ENCODE measurements around the gene NR5A2. TPM values are rescaled to one million over a fixed set of nuclear protein-coding genes. Genes with fewer than 3 reads are reported as not detected.

Gene NR5A2
- total RNA-seq, 2 donors from 2014 or later = 0.62 to 1.7 TPM

GRCh38 chr1:200147742-200148141, 120.2 kb downstream of the NR5A2 start:
- no peak overlapping the region for H3K4me3 ChIP-seq (ENCODE audit: low read length)
- H3K27ac Mint-ChIP-seq = no peak overlapping the region
- H3K27ac ChIP-seq (ENCODE audit: low read depth, low read length) = no peak overlapping the region
- DNase-seq = no peak
- H3K4me1 Mint-ChIP-seq = no peaks in the 10 kb centered on the region
- no peaks in the 10 kb centered on the region for H3K27me3 Mint-ChIP-seq (ENCODE audit: insufficient read depth)
- no peaks in the 10 kb centered on the region for H3K36me3 Mint-ChIP-seq (ENCODE audit: low read depth)
- H3K36me3 ChIP-seq (ENCODE audit: control insufficient read depth, insufficient read depth, low read length) = no peaks in the 10 kb centered on the region
- no peaks in the 10 kb centered on the region for H3K4me1 ChIP-seq (ENCODE audit: control insufficient read depth, insufficient read depth, low read length)
- H3K4me3 Mint-ChIP-seq = no peak overlapping the region
- no peak overlapping the region for H3K9ac ChIP-seq (ENCODE audit: extremely low read depth, low read length, poor library complexity, severe bottlenecking)
- no peaks in the 10 kb centered on the region for H3K27me3 ChIP-seq (ENCODE audit: control insufficient read depth, insufficient read depth, low read length, poor library complexity, severe bottlenecking)
- no peaks in the 10 kb centered on the region for H3K9me3 Mint-ChIP-seq
- H3K9me3 ChIP-seq (ENCODE audit: control insufficient read depth, low read length) = no peaks in the 10 kb centered on the region
- WGBS, 2 experiments (ENCODE audit: insufficient coverage in 1 of 2, insufficient read length in 1 of 2) = 96 to 97% methylated on average over 30 to 40 of the region's 40 CpGs
- no peak for TF ChIP-seq CTCF (conservative IDR thresholded peaks at IDR 0.05)

GRCh38 chr1:200150006-200150405, 122.5 kb downstream of the NR5A2 start:
- H3K27ac Mint-ChIP-seq = no peak overlapping the region
- no peak for TF ChIP-seq CTCF (conservative IDR thresholded peaks at IDR 0.05)

GRCh38 chr1:200150721-200151120, 123.2 kb downstream of the NR5A2 start:
- no peak overlapping the region for H3K4me3 ChIP-seq (ENCODE audit: low read length)
- DNase-seq = no peak
- H3K36me3 ChIP-seq (ENCODE audit: control insufficient read depth, insufficient read depth, low read length) = no peaks in the 10 kb centered on the region
- H3K4me3 Mint-ChIP-seq = no peak overlapping the region
- H3K36me3 Mint-ChIP-seq (ENCODE audit: low read depth) = no peaks in the 10 kb centered on the region
- H3K9me3 ChIP-seq (ENCODE audit: control insufficient read depth, low read length) = no peaks in the 10 kb centered on the region
- TF ChIP-seq CTCF (conservative IDR thresholded peaks at IDR 0.05) = no peak
- H3K4me1 ChIP-seq (ENCODE audit: control insufficient read depth, insufficient read depth, low read length) = no peaks in the 10 kb centered on the region
- H3K4me1 Mint-ChIP-seq = peaks cover 3% of the 10 kb centered on the region
- no peaks in the 10 kb centered on the region for H3K9me3 Mint-ChIP-seq
- no peaks in the 10 kb centered on the region for H3K27me3 Mint-ChIP-seq (ENCODE audit: insufficient read depth)
- no peaks in the 10 kb centered on the region for H3K27me3 ChIP-seq (ENCODE audit: control insufficient read depth, insufficient read depth, low read length, poor library complexity, severe bottlenecking)
- 93% methylated on average over 4 of the region's 4 CpGs; no CpG with 5 or more reads in 1 of the 2 experiments for WGBS, 2 experiments (ENCODE audit: insufficient coverage in 1 of 2, insufficient read length in 1 of 2)
- no peak overlapping the region for H3K27ac ChIP-seq (ENCODE audit: low read depth, low read length)
- no peak overlapping the region for H3K27ac Mint-ChIP-seq
- H3K9ac ChIP-seq (ENCODE audit: extremely low read depth, low read length, poor library complexity, severe bottlenecking) = no peak overlapping the region

More at GRCh38 chr1:200150006-200150405, 122.5 kb downstream of the NR5A2 start:
- no peak overlapping the region for H3K4me3 Mint-ChIP-seq
- H3K36me3 Mint-ChIP-seq (ENCODE audit: low read depth) = no peaks in the 10 kb centered on the region
- no peaks in the 10 kb centered on the region for H3K9me3 Mint-ChIP-seq
- peaks cover 3% of the 10 kb centered on the region for H3K4me1 Mint-ChIP-seq
- H3K27me3 Mint-ChIP-seq (ENCODE audit: insufficient read depth) = no peaks in the 10 kb centered on the region
- Histone ChIP-seq H3K4me1 (ENCODE audit: control insufficient read depth, insufficient read depth, low read length) (no peaks in the 10 kb centered on the region), H3K27ac (ENCODE audit: low read depth, low read length) (no peak overlapping the region), H3K9ac (ENCODE audit: extremely low read depth, low read length, poor library complexity, severe bottlenecking) (no peak overlapping the region), H3K27me3 (ENCODE audit: control insufficient read depth, insufficient read depth, low read length, poor library complexity, severe bottlenecking) (no peaks in the 10 kb centered on the region), H3K36me3 (ENCODE audit: control insufficient read depth, insufficient read depth, low read length) (no peaks in the 10 kb centered on the region), H3K9me3 (ENCODE audit: control insufficient read depth, low read length) (no peaks in the 10 kb centered on the region), H3K4me3 (ENCODE audit: low read length) (no peak overlapping the region)
- no peak for DNase-seq
